D721Med (cell line): ENCODE results near the gene SLC1A1.
"Not testable (repeated sequence)": the region's sequence is repeated elsewhere in the genome, so short reads cannot be mapped to it uniquely, and the experiment has no call there.

ENCODE experiments used
- DNase-seq: peaks from one replicate; pipeline ENCODE4 v3.0.0; 2011; ENCODE audit warnings: low spot score; ENCODE audit not compliant: insufficient read length
- FAIRE-seq: peaks from 2 replicates; lab custom pipeline; 2011; peaks lifted over from hg19 to GRCh38; lab: Jason Lieb, UNC
- CTCF ChIP-seq: IDR thresholded peaks from 2 replicates; pipeline ENCODE4 v1.5.1; 2012; ENCODE audit warnings: mild to moderate bottlenecking, control low read depth; ENCODE audit not compliant: insufficient read depth; ENCODE audit errors: missing control alignments

Gene SLC1A1

DNA sequence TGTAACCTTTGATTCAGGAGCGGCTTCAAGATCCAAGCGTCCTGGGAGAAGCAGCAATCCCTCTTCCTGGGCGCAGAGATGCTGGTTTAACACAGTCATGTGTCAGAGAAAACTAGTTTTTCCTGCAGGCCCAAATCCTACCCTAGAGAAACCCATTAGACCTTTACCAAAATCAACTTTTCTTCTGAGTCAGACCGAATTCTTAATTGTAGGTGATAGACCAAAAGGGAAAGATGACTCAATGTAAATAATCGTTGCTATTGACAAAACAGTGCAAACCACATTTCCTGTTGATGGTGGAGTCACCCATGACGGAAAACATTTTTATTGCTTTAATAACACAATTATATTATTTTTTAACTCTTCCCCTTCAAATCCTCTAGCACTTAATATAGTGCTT is 40.1 kb downstream of the SLC1A1 start:
- TF ChIP-seq CTCF, result no peak
- DNase-seq (no peak), FAIRE-seq (no peak)

DNA sequence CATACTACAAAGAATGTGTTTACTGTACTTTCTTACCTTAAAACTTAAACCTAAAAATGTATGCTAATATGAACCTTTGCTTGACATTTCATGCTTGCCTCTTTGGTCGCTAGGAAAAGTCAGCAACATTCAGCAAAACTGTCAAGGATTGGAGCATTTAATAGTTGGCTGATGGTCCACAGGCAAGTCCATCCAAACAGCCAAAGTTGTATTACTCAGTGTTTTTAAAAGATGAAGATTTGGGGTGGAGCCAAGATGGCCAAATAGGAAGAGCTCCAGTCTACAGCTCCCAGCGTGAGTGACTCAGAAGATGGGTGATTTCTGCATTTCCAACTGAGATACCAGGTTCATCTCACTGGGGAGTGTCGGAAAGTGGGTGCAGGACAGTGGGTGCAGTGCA is 40.6 kb downstream of the SLC1A1 start:
- FAIRE-seq, result not testable (repeated sequence)

GRCh38 chr9:4531355-4531754 is 41.1 kb downstream of the SLC1A1 start:
- FAIRE-seq, DNase-seq: not testable (repeated sequence)

More for the DNA sequence above, 40.6 kb downstream of the SLC1A1 start:
- not testable (repeated sequence) for DNase-seq

DNA sequence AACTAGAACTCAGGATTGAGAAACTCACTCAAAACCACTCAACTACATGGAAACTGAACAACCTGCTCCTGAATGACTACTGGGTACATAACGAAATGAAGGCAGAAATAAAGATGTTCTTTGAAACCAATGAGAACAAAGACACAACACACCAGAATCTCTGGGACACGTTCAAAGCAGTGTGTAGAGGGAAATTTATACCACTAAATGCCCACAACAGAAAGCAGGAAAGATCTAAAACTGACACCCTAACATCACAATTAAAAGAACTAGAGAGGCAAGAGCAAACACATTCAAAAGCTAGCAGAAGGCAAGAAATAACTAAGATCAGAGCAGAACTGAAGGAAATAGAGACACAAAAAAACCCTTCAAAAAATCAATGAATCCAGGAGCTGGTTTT is 43.6 kb downstream of the SLC1A1 start:
- FAIRE-seq, DNase-seq: not testable (repeated sequence)

DNA sequence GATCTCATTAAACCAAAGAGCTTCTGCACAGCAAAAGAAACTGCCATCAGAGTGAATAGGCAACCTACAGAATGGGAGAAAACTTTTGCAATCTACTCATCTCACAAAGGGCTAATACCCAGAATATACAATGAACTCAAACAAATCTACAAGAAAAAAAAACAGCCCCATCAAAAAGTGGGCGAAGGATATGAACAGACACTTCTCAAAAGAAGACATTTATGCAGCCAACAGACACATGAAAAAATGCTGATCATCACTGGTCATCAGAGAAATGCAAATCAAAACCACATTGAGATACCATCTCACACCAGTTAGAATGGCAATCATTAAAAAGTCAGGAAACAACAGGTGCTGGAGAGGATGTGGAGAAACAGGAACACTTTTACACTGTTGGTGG is 45.9 kb downstream of the SLC1A1 start:
- FAIRE-seq, DNase-seq: not testable (repeated sequence)

DNA sequence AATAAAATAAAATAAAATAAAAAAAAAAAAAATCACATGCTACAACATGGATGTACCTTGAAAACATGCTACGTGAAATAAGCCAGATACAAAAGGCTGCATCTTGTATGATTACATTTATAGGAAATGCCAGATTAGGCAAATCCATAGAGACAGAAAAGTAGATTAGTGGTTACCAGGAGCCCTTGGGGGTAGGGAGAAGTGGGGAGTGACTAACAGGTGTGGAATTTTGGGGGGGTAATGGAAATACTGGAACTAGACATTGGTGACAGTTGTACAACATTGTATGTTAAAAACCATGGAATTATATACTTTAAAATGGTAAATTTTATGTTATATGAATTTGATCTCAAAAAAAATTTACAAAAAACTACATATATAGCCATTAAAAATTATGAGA is 47.3 kb downstream of the SLC1A1 start:
- TF ChIP-seq CTCF, result no peak
- FAIRE-seq (no peak), DNase-seq (no peak)

DNA sequence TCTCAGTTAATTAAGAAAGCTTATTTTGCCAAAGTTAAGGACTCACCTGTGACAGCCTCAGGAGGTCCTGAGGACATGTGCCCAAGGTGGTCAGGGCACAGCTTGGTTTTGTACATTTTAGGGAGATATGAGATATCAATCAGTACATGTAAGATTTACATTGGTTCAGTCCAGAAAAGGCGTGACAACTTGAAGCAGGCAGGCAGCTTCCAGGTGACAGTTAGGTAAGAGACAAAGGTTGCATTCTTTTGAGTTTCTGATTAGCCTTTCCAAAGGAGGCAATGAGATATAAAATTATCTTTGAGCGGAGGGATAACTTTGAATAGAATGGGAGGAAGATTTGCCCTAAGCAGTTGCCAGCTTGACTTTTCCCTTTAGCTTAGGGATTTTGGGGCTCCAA is 47.8 kb downstream of the SLC1A1 start:
- no peak for TF ChIP-seq CTCF
- FAIRE-seq (no peak), DNase-seq (no peak)

DNA sequence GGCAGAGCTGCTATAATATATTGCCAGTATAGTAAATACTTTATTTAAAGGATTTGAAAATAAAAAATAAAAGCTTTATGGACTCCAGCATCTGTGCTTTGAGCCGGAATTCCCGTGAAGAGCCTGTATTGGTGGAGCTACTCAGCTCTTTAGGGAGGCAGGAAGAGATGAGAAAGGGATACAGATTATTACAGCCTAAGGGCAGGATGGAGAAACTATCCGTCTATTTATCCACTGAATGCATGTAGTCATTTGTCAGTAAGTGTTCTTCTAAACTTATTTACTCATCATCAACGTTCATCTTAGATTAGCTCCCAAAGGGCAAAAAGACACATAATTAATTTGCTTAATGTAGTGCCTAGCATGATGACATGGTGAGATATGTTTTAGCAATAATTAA is 48.4 kb downstream of the SLC1A1 start:
- DNase-seq (no peak), FAIRE-seq (no peak)
- TF ChIP-seq CTCF, result no peak

DNA sequence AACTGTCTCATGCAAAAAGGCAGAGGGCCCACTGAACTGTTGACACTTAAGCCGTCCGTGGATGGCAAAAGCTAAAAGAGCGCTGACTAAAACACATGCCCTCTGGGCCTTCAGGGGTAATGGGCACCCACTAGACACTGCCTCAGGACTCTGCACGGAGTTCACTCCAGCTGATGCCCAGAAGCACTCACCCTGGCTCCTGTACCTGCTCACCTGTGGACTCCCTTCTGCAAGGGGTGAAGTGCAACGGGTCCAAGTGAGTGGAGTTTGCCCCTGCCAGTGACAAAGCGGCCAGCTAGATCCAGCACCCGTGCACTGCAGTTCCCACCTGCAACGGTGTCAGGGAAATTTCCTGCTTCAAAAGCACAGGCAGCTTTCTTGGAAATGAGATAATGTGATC is 50.2 kb downstream of the SLC1A1 start:
- DNase-seq (no peak), FAIRE-seq (no peak)
- no peak for TF ChIP-seq CTCF
